Activated naive CD4-positive, alpha-beta T cell treated with Interleukin-2 at 50 U/mL for 16 hours (primary cell): ENCODE data around the gene UXS1.

Experiments used
- DNase-seq: peaks from one replicate; pipeline ENCODE4 v3.0.0-alpha.2; 2020

Gene UXS1

DNA sequence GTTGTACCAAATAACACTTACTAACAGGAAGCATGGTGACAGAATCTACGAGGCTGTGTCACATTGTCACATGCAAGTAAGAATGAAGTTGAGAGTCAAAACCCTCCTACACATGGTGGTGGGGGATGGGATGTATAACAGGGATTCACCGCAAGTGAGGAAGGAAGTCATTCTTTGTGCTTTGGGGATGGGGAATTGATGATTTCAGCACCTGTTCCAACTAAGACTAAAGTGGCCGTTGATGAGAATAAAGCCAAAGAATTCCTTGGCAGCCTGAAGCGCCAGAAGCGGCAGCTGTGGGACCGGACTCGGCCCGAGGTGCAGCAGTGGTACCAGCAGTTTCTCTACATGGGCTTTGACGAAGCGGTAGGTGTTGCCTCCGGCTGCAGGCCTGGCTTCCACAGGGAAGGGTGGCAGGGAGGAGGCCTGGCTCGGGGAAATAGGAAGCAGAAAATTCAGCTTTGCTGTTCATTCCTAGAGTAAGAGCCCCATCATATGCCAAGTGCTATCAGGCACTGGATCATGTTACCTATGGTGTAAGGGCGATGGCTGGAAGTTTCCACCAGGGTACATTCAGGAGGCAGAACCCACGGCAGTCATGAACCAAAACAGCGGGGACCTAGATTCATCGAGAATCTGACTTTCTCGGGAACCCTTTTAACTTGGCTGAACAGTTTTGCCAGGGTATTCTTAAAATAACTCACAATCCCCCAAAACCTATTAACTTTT, 120.3 kb downstream of the UXS1 start:
- DNase-seq, result no peak

DNA sequence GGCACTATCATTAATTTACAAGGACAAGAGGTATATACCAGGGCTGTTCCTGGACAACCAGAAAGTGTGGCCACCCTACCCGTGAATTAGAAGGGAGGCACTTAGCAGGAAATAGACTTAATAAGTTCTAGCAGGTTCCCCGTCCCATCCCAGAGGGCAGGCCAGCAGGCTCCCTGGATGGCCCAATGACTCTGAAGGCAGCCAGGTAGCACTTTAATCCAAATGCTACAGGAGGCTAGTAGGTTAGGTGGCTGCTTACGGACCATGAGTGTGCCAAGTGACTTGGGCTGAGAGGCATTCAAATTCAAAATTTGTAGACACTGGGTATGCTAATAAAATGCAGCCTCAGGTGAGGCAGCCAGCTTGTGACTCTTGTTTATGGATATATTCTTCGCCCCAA, 123.9 kb downstream of the UXS1 start:
- no peak for DNase-seq

DNA sequence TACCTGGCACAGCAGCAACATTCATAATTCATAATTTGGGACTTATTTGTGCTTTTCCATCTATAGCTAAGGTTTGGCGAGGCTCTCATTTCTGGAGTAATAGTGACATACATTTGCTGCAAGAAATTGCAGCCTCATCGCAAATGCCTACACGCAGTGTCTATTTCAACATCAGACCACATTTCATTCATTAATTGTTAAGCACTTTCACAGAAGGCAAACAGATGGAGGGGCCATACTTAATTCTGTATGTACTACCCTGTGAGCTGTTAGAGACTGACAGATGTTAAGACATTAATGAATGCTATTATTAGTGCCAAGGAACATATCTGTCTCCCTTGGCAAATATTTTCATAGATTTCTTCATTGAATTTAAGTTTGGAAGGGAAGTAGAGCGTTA, 125.7 kb downstream of the UXS1 start:
- DNase-seq, result no peak

GRCh38 chr2:106065983-106066820, 127.9 kb downstream of the UXS1 start:
- DNase-seq, result no peak

GRCh38 chr2:106065268-106065982, 128.7 kb downstream of the UXS1 start:
- peak; percentile 20 for DNase-seq

DNA sequence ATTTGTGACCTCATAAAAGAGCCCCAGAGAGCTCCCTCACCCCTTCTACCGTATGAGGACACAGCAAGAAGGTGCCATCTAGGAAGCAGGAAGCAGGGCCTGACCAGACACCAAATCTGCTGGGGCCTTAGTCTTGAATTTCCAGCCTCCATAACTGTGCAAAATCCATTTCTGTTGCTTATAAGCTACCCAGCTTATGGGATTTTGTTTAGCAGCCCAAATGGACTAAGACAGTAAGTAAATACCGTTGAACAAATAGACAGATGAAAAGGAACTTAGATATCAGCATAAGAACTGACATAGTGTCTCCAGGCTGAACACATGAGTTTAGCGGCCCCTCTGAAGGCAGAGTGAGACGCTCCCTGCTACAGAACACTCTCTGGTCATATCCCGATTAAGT, 130.9 kb downstream of the UXS1 start:
- no peak for DNase-seq

GRCh38 chr2:106062627-106063026, 131.5 kb downstream of the UXS1 start:
- DNase-seq, result no peak

GRCh38 chr2:106061611-106062349, 132.3 kb downstream of the UXS1 start:
- no peak for DNase-seq

DNA sequence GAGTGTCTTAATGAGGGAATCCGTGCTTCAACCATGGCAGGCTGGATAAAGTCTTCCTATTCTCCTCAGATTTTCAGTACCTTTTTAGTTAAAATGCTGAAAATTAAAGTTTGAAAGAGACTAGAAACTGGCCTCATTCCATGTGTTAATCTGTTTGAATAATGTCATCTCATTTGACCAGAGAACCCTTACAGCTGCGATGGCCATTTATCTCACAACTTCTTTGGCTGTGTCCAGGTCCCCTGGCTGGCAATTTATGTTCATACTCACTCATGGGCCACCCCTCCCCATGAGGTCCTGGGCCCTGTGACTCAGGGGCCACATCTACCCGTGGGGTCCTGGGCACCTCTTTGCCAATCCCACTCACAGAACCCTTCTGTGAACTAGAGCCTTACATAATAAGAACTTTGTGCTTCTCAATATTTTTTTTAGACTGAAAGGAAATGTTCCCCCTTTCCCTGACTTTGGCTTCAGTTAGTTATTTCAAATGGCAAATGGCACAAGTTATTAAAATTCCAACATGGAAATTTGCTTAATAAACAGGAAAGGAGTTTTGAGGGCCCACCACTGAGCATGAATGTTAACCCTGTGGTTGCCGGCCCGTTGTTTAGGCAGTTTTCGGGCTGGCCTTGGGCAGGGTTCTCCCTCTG, 134.6 kb downstream of the UXS1 start:
- no peak for DNase-seq

DNA sequence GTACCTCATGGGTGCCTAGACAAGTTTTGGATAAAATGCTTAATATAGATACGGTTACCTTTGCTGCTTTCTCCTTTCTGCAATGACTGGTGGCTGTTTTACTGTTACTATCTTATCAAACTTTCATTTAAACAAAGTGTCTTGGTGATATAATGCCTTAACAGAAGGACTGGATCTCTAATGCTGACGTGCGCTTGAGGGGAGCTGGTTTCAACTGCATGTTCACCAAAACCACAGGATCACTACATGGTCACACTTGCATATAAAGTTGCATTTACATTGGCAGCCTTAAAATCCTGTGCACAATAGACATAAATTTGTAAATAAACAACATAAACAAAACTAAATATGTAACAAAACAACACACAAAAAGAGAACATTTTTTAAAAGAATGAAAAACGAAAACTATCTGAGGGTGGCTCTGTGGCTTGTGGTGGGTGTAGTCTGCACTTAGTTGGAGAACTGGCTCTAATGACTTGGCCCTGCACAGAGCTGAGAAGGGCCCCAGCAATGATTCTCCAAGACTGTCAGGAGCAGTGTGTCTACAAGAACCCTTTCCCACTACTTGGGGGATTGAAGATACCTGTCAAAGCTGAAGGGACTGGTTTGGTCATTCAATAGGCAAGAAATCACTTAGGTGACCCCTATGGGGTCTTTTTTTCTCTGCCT, 135.5 kb downstream of the UXS1 start:
- DNase-seq, result no peak

DNA sequence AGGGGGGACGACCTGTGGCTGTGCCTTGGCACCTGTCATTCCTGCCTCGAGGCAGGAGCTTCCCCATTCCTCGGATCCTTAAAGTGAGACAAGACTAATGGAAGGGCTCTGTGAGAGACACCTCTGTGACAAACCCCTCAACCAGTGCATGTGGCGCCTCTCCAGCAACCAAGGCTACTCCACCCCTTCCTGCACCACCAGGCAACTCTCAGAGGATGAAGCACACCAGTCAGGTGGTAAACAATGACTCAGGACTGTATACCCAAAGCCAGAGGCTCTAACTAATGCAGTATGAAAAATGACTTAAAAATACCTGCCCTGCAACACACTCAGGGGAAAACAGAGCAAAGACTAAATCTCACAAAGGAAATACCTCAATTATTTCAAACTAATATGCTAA, 136.9 kb downstream of the UXS1 start:
- peak; percentile 37 for DNase-seq

GRCh38 chr2:106054880-106055655, 139.0 kb downstream of the UXS1 start:
- no peak for DNase-seq

GRCh38 chr2:106054321-106054720, 139.8 kb downstream of the UXS1 start:
- no peak for DNase-seq

DNA sequence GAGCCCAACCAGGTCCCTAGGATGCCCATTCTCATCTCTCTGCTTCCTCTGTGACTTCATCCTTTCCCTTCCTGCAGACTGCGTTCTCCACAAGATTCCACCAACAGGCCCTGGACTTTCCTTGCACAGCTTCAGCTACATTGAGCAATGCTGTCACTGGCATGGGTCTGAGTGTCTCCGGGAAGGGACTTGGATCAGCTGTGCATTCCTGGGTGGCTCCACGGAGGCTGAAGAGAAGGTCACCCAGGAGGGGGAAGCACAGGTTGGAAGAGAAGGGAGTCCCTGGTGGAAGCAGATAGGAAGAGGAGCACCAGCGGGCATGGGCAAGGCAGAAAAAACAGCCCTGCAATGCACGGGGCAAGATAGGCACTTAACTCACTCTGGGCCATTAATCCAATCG, 140.5 kb downstream of the UXS1 start:
- DNase-seq, result no peak

GRCh38 chr2:106053116-106053515, 141.0 kb downstream of the UXS1 start:
- no peak for DNase-seq

- no peak for DNase-seq
Measured at GRCh38 chr2:106044859-106045258, 149.2 kb downstream of the UXS1 start.

- no peak for DNase-seq
Measured at GRCh38 chr2:106044021-106044420, 150.1 kb downstream of the UXS1 start.
